IMR-90 (cell line): ENCODE data around the gene C1QL4. TPM values are rescaled to one million over a fixed set of nuclear protein-coding genes. Genes with fewer than 3 reads are reported as not detected.

Experiments
- ATAC-seq: fragments of 200-7000 bp; cut with Tn5 transposase; 2 replicates; pipeline ENCODE4 v1.9.1; 2020; ENCODE audit warnings: low read depth, mild to moderate bottlenecking, moderate library complexity
- BruUV-seq: library from RNA; stranded (reverse); fragments of 400-500 nt; replicated peaks from 2 replicates; lab custom pipeline; 2021; lab: Mats Ljungman, UMichigan
- CTCF ChIA-PET: fragments of 300-600 bp; formaldehyde crosslinking; extraction: SDS; loops from one replicate; lab custom pipeline; 2021; ENCODE audit warnings: antibody characterized with exemption; lab: Yijun Ruan, JAX
- POLR2A ChIA-PET: fragments of 300-600 bp; sonication (Branson Sonifier 250); formaldehyde crosslinking; loops from one replicate; lab custom pipeline; 2022; ENCODE audit warnings: antibody characterized with exemption; ENCODE audit not compliant: unreplicated experiment; lab: Charles Lee
- DNase-seq: peaks from one replicate; pipeline ENCODE4 v3.0.0; 2013
- H2AFZ ChIP-seq: replicated peaks from 2 replicates; pipeline ENCODE3; 2013; ENCODE audit warnings: low read length, mild to moderate bottlenecking; ENCODE audit not compliant: poor library complexity
- H2AK5ac ChIP-seq: 2 replicates; pipeline ENCODE4 v1.6.1; 2013; ENCODE audit warnings: low read depth, low read length, inconsistent platforms
- H2AK9ac ChIP-seq: replicated peaks from 2 replicates; pipeline ENCODE3; 2013; ENCODE audit warnings: mild to moderate bottlenecking, low read depth, low read length, moderate library complexity; ENCODE audit not compliant: poor library complexity
- H2BK120ac ChIP-seq: 2 replicates; pipeline ENCODE4 v1.6.1; 2013; ENCODE audit warnings: low read depth, low read length, inconsistent platforms
- H2BK15ac ChIP-seq: 3 replicates; pipeline ENCODE4 v1.6.1; 2013; ENCODE audit warnings: low read depth, low read length, inconsistent platforms
- H2BK20ac ChIP-seq: 2 replicates; pipeline ENCODE4 v1.6.1; 2013; ENCODE audit warnings: low read depth, mild to moderate bottlenecking, inconsistent platforms, low read length, moderate library complexity
- H2BK5ac ChIP-seq: 2 replicates; pipeline ENCODE4 v1.6.1; 2013; ENCODE audit warnings: mild to moderate bottlenecking, low read depth, low read length, inconsistent platforms; ENCODE audit not compliant: poor library complexity, severe bottlenecking
- H3K14ac ChIP-seq: replicated peaks from 2 replicates; pipeline ENCODE4 v1.6.1; 2013; ENCODE audit warnings: low read depth, low read length, inconsistent platforms
- H3K18ac ChIP-seq: 2 replicates; pipeline ENCODE4 v1.6.1; 2013; ENCODE audit warnings: low read depth, low read length, control low read depth
- H3K23ac ChIP-seq: 2 replicates; pipeline ENCODE4 v1.6.1; 2013; ENCODE audit warnings: low read depth, low read length, inconsistent platforms
- H3K27ac ChIP-seq: 2 replicates; pipeline ENCODE4 v1.5.1; 2013; ENCODE audit warnings: mild to moderate bottlenecking, control low read depth, low read length; ENCODE audit not compliant: insufficient read depth
- H3K27me3 ChIP-seq: 2 replicates; pipeline ENCODE4 v1.6.1; 2013; ENCODE audit warnings: low read length; ENCODE audit not compliant: control insufficient read depth, insufficient read depth
- H3K36me3 ChIP-seq: 2 replicates; pipeline ENCODE4 v1.6.1; 2013; ENCODE audit warnings: low read length, mixed read lengths; ENCODE audit not compliant: control insufficient read depth, insufficient read depth
- H3K4ac ChIP-seq: 2 replicates; pipeline ENCODE4 v1.6.1; 2013; ENCODE audit warnings: low read depth, low read length, inconsistent platforms
- H3K4me1 ChIP-seq: 2 replicates; pipeline ENCODE4 v1.6.1; 2013; ENCODE audit warnings: low read length, mixed read lengths; ENCODE audit not compliant: control insufficient read depth, insufficient read depth
- H3K4me2 ChIP-seq: 2 replicates; pipeline ENCODE4 v1.6.1; 2013; ENCODE audit warnings: low read depth, mild to moderate bottlenecking, control low read depth, low read length, moderate library complexity
- H3K4me3 ChIP-seq: 2 replicates; pipeline ENCODE4 v1.5.1; 2013; ENCODE audit warnings: low read depth, mild to moderate bottlenecking, control low read depth, low read length, moderate library complexity; ENCODE audit not compliant: insufficient read depth
- H3K56ac ChIP-seq: 2 replicates; pipeline ENCODE4 v1.6.1; 2013; ENCODE audit warnings: low read length, inconsistent platforms; ENCODE audit not compliant: insufficient read depth; ENCODE audit errors: extremely low read depth
- H3K79me1 ChIP-seq, 2 experiments: 2 replicates each; pipeline ENCODE4 v1.6.1; 2013; ENCODE audit warnings: low read length in 2 of 2, inconsistent platforms in 1 of 2, low read depth in 1 of 2
- H3K9ac ChIP-seq: 2 replicates; pipeline ENCODE4 v1.6.1; 2013; ENCODE audit warnings: low read depth, low read length, control low read depth
- H3K9me1 ChIP-seq: 2 replicates; pipeline ENCODE4 v1.6.1; 2013; ENCODE audit warnings: low read length, inconsistent platforms; ENCODE audit not compliant: insufficient read depth
- H3K9me3 ChIP-seq: 2 replicates; pipeline ENCODE4 v1.6.1; 2013; ENCODE audit warnings: low read length; ENCODE audit not compliant: control insufficient read depth, insufficient read depth
- H4K20me1 ChIP-seq: 2 replicates; pipeline ENCODE4 v1.6.1; 2013; ENCODE audit warnings: low read length, inconsistent platforms; ENCODE audit not compliant: insufficient read depth
- H4K5ac ChIP-seq: 2 replicates; pipeline ENCODE4 v1.6.1; 2013; ENCODE audit warnings: mild to moderate bottlenecking, low read depth, low read length, control low read depth
- H4K8ac ChIP-seq, 2 experiments: 2 replicates each; pipeline ENCODE4 v1.6.1; 2013; ENCODE audit warnings: low read depth in 2 of 2, low read length in 2 of 2, control low read depth in 1 of 2, inconsistent platforms in 1 of 2
- H4K91ac ChIP-seq: 2 replicates; pipeline ENCODE4 v1.6.1; 2013; ENCODE audit warnings: low read depth, low read length, inconsistent platforms; ENCODE audit not compliant: insufficient read depth
- BHLHE40 ChIP-seq: fragments of 150-350 bp; IDR thresholded peaks from 2 replicates; pipeline ENCODE4 v1.6.1; 2016; ENCODE audit warnings: mild to moderate bottlenecking, low read depth, low read length
- CEBPB ChIP-seq: IDR thresholded peaks from 2 replicates; pipeline ENCODE4 v1.6.1; 2012; ENCODE audit warnings: low read depth, low read length, improper control_type of control experiment
- CHD1 ChIP-seq: IDR thresholded peaks from 2 replicates; pipeline ENCODE4 v1.6.1; 2012; ENCODE audit warnings: low read depth, low read length, improper control_type of control experiment
- CTCF ChIP-seq: conservative IDR thresholded peaks from 2 replicates; pipeline ENCODE4 v1.5.1; 2012; ENCODE audit warnings: mild to moderate bottlenecking, low read depth, low read length, improper control_type of control experiment
- ELK1 ChIP-seq: fragments of 150-350 bp; IDR thresholded peaks from 2 replicates; pipeline ENCODE4 v1.6.1; 2016; ENCODE audit warnings: low read depth, mild to moderate bottlenecking, low read length, moderate library complexity, borderline replicate concordance
- FOS ChIP-seq: fragments of 150-350 bp; IDR thresholded peaks from 2 replicates; pipeline ENCODE4 v1.6.1; 2016; ENCODE audit warnings: low read depth, low read length
- MAFK ChIP-seq: IDR thresholded peaks from 2 replicates; pipeline ENCODE4 v1.6.1; 2012; ENCODE audit warnings: low read depth, low read length, improper control_type of control experiment
- MXI1 ChIP-seq: IDR thresholded peaks from 2 replicates; pipeline ENCODE4 v1.6.1; 2012; ENCODE audit warnings: low read depth, mild to moderate bottlenecking, low read length, moderate library complexity, borderline replicate concordance
- NFE2L2 ChIP-seq: fragments of 150-350 bp; IDR thresholded peaks from 2 replicates; pipeline ENCODE4 v1.6.1; 2016; ENCODE audit warnings: low read depth, mild to moderate bottlenecking, low read length
- POLR2A ChIP-seq: IDR thresholded peaks from 2 replicates; pipeline ENCODE4 v1.6.1; 2012; ENCODE audit warnings: mild to moderate bottlenecking, low read depth, low read length
- RAD21 ChIP-seq: IDR thresholded peaks from 2 replicates; pipeline ENCODE4 v1.6.1; 2012; ENCODE audit warnings: low read length, improper control_type of control experiment
- RFX5 ChIP-seq: IDR thresholded peaks from 2 replicates; pipeline ENCODE4 v1.8.0; 2012; ENCODE audit warnings: low read depth, mild to moderate bottlenecking, low read length, moderate library complexity
- SMC3 ChIP-seq: fragments of 150-350 bp; IDR thresholded peaks from 2 replicates; pipeline ENCODE4 v1.6.1; 2016; ENCODE audit warnings: low read depth, mild to moderate bottlenecking, antibody characterized with exemption, low read length, moderate library complexity
- USF2 ChIP-seq: fragments of 150-350 bp; IDR thresholded peaks from 2 replicates; pipeline ENCODE4 v1.6.1; 2017; ENCODE audit warnings: mild to moderate bottlenecking, antibody characterized with exemption, low read length, low read depth
- WGBS, 2 experiments: methylation state at CpG; one replicate each; pipeline versions ENCODE4 v1.1.5 to v1.1.7; 2013; ENCODE audit warnings: missing lambda C conversion rate in 2 of 2; ENCODE audit not compliant: insufficient read length in 1 of 2; ENCODE audit errors: extremely low coverage in 2 of 2; 5-methylcytosine and 5-hydroxymethylcytosine counted together
- dilution Hi-C: fragments of 300-500 bp; cut with HindIII; formaldehyde crosslinking; loops from one replicate; pipeline ENCODE4 v1.14.3; 2018; ENCODE audit warnings: low sequenced_read_pairs; ENCODE audit not compliant: unreplicated experiment
- in situ Hi-C: fragments of 300-500 bp; cut with MboI; formaldehyde crosslinking; loops from 3 replicates; pipeline ENCODE4 v1.14.3; 2019; ENCODE audit warnings: low sequenced_read_pairs, inconsistent platforms, mixed read lengths
- intact Hi-C: fragments of 100-400 bp; cut with micrococcal nuclease; formaldehyde crosslinking; loops from 2 replicates; pipeline ENCODE4 v1.10.0; 2022
- polyA plus RNA-seq, 3 experiments: library from polyadenylated mRNA; depleted of rRNA; stranded (reverse); fragments of >200 nt; gene quantifications; 2 replicates each; pipeline ENCODE4 v1.2.3, GENCODE V29; 2012; ENCODE audit warnings: low replicate concordance in 1 of 3
- total RNA-seq: library from RNA; depleted of rRNA; stranded (reverse); fragments of >200 nt; gene quantifications from 2 replicates; pipeline ENCODE4 v1.2.3, GENCODE V29; 2012

The C1QL4 gene
- total and polyA plus RNA-seq, 2 of the 4 experiments (the other 2 are of a cell fraction), result 0.18 to 0.46 TPM

- WGBS, 2 experiments, result 1% methylated on average over 21 of the region's 52 CpGs; no CpG with 5 or more reads in 1 of the 2 experiments
- H2AK5ac ChIP-seq, result peak within 1 kb of the TSS; percentile 59
- peak within 1 kb of the TSS; percentile 89 for H3K56ac ChIP-seq
- H3K18ac ChIP-seq, result peak within 1 kb of the TSS; percentile 74
- H2BK20ac ChIP-seq, result peak within 1 kb of the TSS; percentile 9; the same call in 1 of the 2 replicates
- H2BK5ac ChIP-seq, result peak within 1 kb of the TSS; percentile 87
- ChIA-PET POLR2A (no interaction called here), CTCF (interaction anchor here (0.9 to 2.1 kb wide), 5 partner anchors 9 to 147 kb away, joined by 3 to 10 read pairs (median 6); no protein-coding TSS in a partner anchor)
- peaks cover 2% of the 10 kb centered on the region; the same call in 1 of the 2 replicates for H3K36me3 ChIP-seq
- DNase-seq (no peak), ATAC-seq (peak; percentile 1)
- H2AFZ ChIP-seq, result peak within 1 kb of the TSS; percentile 98
- H3K4me1 ChIP-seq, result peaks cover 6% of the 10 kb centered on the region; the same call in 1 of the 2 replicates
- peak within 1 kb of the TSS; percentile 91 for H3K27ac ChIP-seq
- H3K79me1 ChIP-seq, result peaks cover 3 to 38% of the 10 kb centered on the region in 2 experiments; a peak in 2 of 4 replicates
- H3K9me3 ChIP-seq, result no peaks in the 10 kb centered on the region
- peak within 1 kb of the TSS; percentile 90 for H2BK120ac ChIP-seq
- H4K91ac ChIP-seq, result peak within 1 kb of the TSS; percentile 81
- BruUV-seq, result no TSS peak
- dilution Hi-C loops, result loop anchor here (25.0 kb wide), 1 partner anchor 145 kb away; no protein-coding TSS in a partner anchor
- peak within 1 kb of the TSS; percentile 92 for H3K4ac ChIP-seq
- H2AK9ac ChIP-seq, result peak within 1 kb of the TSS; percentile 94
- H3K14ac ChIP-seq, result peak within 1 kb of the TSS; percentile 84
- H2BK15ac ChIP-seq, result peak within 1 kb of the TSS; percentile 27; the same call in 1 of the 3 replicates
- H3K9ac ChIP-seq, result peak within 1 kb of the TSS; percentile 95
- no peaks in the 10 kb centered on the region for H3K27me3 ChIP-seq
- peaks cover 24% of the 10 kb centered on the region for H4K20me1 ChIP-seq
- peak within 1 kb of the TSS; percentile 85 to 94 for H4K8ac ChIP-seq
- peak within 1 kb of the TSS; percentile 74 for H3K4me3 ChIP-seq
- peaks cover 4% of the 10 kb centered on the region; the same call in 1 of the 2 replicates for H3K9me1 ChIP-seq
- intact Hi-C loops, result no loop called here
- peak within 1 kb of the TSS; percentile 76 for H3K4me2 ChIP-seq
- H4K5ac ChIP-seq, result peak within 1 kb of the TSS; percentile 55
- peak within 1 kb of the TSS; percentile 99 for H3K23ac ChIP-seq
- in situ Hi-C loops, result no loop called here
- TF ChIP-seq POLR2A (no peak; the same call in 1 of the 2 replicates), ELK1 (no peak), MXI1 (no peak), BHLHE40 (no peak), FOS (no peak), CTCF (no peak), USF2 (no peak), SMC3 (no peak), RFX5 (no peak), RAD21 (no peak), CEBPB (no peak), CHD1 (no peak), NFE2L2 (no peak), MAFK (no peak)
Observed at GRCh38 chr12:49367381-49368239, 30.6 kb upstream of the C1QL4 start, which contains the start of gene SPATS2. TSS of gene SPATS2 (plus strand) at chr12:49367462. CDS start at chr12:49461013, 93,551 bp downstream.
